H1 (cell line): ENCODE data around the gene PTK6. TPM values are rescaled to one million over a fixed set of nuclear protein-coding genes. Genes with fewer than 3 reads are reported as not detected.

ENCODE experiments used
- CTCF ChIA-PET: fragments of 300-600 bp; sonication (Branson Sonifier 250); formaldehyde crosslinking; loops from one replicate; lab custom pipeline; 2021; ENCODE audit not compliant: partially characterized antibody; lab: Charles Lee
- POLR2A ChIA-PET: fragments of 300-600 bp; sonication (Branson Sonifier 250); formaldehyde crosslinking; loops from one replicate; lab custom pipeline; 2021; ENCODE audit warnings: inconsistent platforms; ENCODE audit not compliant: partially characterized antibody; lab: Charles Lee
- DNase-seq, 2 experiments: peaks; one replicate each; pipeline versions ENCODE4 v3.0.0 to v3.0.0-alpha.2; 2010 to 2022; ENCODE audit warnings: low spot score in 2 of 2, low read depth in 1 of 2, mixed read lengths in 1 of 2
- FAIRE-seq: peaks from 2 replicates; lab custom pipeline; 2011; peaks lifted over from hg19 to GRCh38; lab: Jason Lieb, UNC
- H2AFZ ChIP-seq: 2 replicates; pipeline ENCODE4 v1.8.1; 2012; ENCODE audit warnings: low read length, inconsistent platforms
- H2AK5ac ChIP-seq: 2 replicates; pipeline ENCODE4 v1.6.1; 2013; ENCODE audit warnings: low read depth, low read length
- H2BK120ac ChIP-seq: replicated peaks from 2 replicates; pipeline ENCODE3; 2013; ENCODE audit warnings: low read depth, low read length, inconsistent platforms
- H2BK12ac ChIP-seq: 2 replicates; pipeline ENCODE4 v1.6.1; 2013; ENCODE audit warnings: low read depth, low read length
- H2BK15ac ChIP-seq: 2 replicates; pipeline ENCODE4 v1.6.1; 2013; ENCODE audit warnings: low read length
- H2BK20ac ChIP-seq: 2 replicates; pipeline ENCODE4 v1.6.1; 2013; ENCODE audit warnings: low read length
- H2BK5ac ChIP-seq: 2 replicates; pipeline ENCODE4 v1.6.1; 2013; ENCODE audit warnings: low read depth, low read length
- H3K14ac ChIP-seq: 2 replicates; pipeline ENCODE4 v1.6.1; 2013; ENCODE audit warnings: inconsistent platforms; ENCODE audit not compliant: insufficient read length
- H3K18ac ChIP-seq: 2 replicates; pipeline ENCODE4 v1.6.1; 2013; ENCODE audit warnings: low read length; ENCODE audit errors: extremely low read depth
- H3K23ac ChIP-seq: 2 replicates; pipeline ENCODE4 v1.6.1; 2013; ENCODE audit warnings: inconsistent platforms; ENCODE audit not compliant: insufficient read length
- H3K23me2 ChIP-seq: 2 replicates; pipeline ENCODE4 v1.6.1; 2013; ENCODE audit warnings: low read depth, low read length
- H3K27ac ChIP-seq: 2 replicates; pipeline ENCODE4 v1.6.1; 2011; ENCODE audit warnings: low read depth, low read length, inconsistent platforms
- H3K27me3 ChIP-seq, 4 experiments: replicated peaks in 1 of 4; 1 replicate in 1 of 4; 2 replicates in 3 of 4; pipeline versions ENCODE4 v1.6.1 to v1.8.1; 2011 to 2013; ENCODE audit warnings: low read length in 3 of 4, mild to moderate bottlenecking in 3 of 4, inconsistent platforms in 2 of 4, mixed read lengths in 2 of 4, moderate library complexity in 1 of 4; ENCODE audit not compliant: control insufficient read depth in 3 of 4, insufficient read depth in 3 of 4; ENCODE audit errors: extremely low read depth in 1 of 4
- H3K36me3 ChIP-seq, 4 experiments: 2 replicates each; pipeline versions ENCODE4 v1.6.1 to v1.8.1; 2011 to 2013; ENCODE audit warnings: mild to moderate bottlenecking in 4 of 4, low read length in 3 of 4, moderate library complexity in 2 of 4, control low read depth in 1 of 4, inconsistent platforms in 1 of 4; ENCODE audit not compliant: insufficient read depth in 4 of 4, control insufficient read depth in 2 of 4
- H3K4ac ChIP-seq: replicated peaks from 2 replicates; pipeline ENCODE3; 2013; ENCODE audit warnings: low read length, low read depth, mixed read lengths, inconsistent platforms; ENCODE audit not compliant: insufficient read length
- H3K4me1 ChIP-seq, 4 experiments: replicated peaks in 1 of 4; 1 replicate in 1 of 4; 2 replicates in 3 of 4; pipeline versions ENCODE4 v1.6.1 to v1.8.1; 2011 to 2013; ENCODE audit warnings: low read length in 3 of 4, inconsistent platforms in 2 of 4, mixed read lengths in 1 of 4; ENCODE audit not compliant: insufficient read depth in 4 of 4, control insufficient read depth in 3 of 4
- H3K4me2 ChIP-seq, 2 experiments: 2 replicates each; pipeline versions ENCODE4 v1.6.1 to v1.8.1; 2011 to 2013; ENCODE audit warnings: low read depth in 2 of 2, low read length in 2 of 2, control low read depth in 1 of 2, inconsistent platforms in 1 of 2, mild to moderate bottlenecking in 1 of 2; ENCODE audit not compliant: insufficient read depth in 1 of 2
- H3K4me3 ChIP-seq, 4 experiments: fragments of 200-600, 300-600 bp in 1 of 4; sonication (generic), shearing (Covaris generic), sonication (Bioruptor Twin) in 1 of 4; 2 replicates each; pipeline versions ENCODE4 v1.5.1 to v1.8.1; 2011 to 2016; ENCODE audit warnings: low read length in 4 of 4, low read depth in 3 of 4, control low read depth in 2 of 4, inconsistent platforms in 2 of 4, mild to moderate bottlenecking in 2 of 4, mixed read lengths in 1 of 4, moderate library complexity in 1 of 4; ENCODE audit not compliant: insufficient read depth in 2 of 4; ENCODE audit errors: extremely low read depth in 1 of 4
- H3K56ac ChIP-seq: replicated peaks from 2 replicates; pipeline ENCODE3; 2013; ENCODE audit warnings: low read depth, mild to moderate bottlenecking, mixed read lengths, low read length, inconsistent platforms; ENCODE audit not compliant: insufficient read length
- H3K79me1 ChIP-seq: 2 replicates; pipeline ENCODE4 v1.6.1; 2013; ENCODE audit warnings: low read depth, low read length, control low read depth
- H3K79me2 ChIP-seq, 2 experiments: 2 replicates each; pipeline versions ENCODE4 v1.6.1 to v1.8.1; 2012 to 2013; ENCODE audit warnings: low read length in 2 of 2, mild to moderate bottlenecking in 2 of 2, inconsistent platforms in 1 of 2; ENCODE audit not compliant: insufficient read depth in 2 of 2, control insufficient read depth in 1 of 2
- H3K9ac ChIP-seq, 4 experiments: replicated peaks in 1 of 4; 1 replicate in 1 of 4; 2 replicates in 3 of 4; pipeline versions ENCODE4 v1.6.1 to v1.8.1; 2011 to 2013; ENCODE audit warnings: low read depth in 3 of 4, low read length in 3 of 4, control low read depth in 2 of 4, mild to moderate bottlenecking in 2 of 4, moderate library complexity in 2 of 4, inconsistent platforms in 1 of 4; ENCODE audit errors: extremely low read depth in 1 of 4
- H3K9me3 ChIP-seq, 2 experiments: 2 replicates each; pipeline versions ENCODE4 v1.6.1 to v1.8.1; 2012 to 2013; ENCODE audit warnings: mild to moderate bottlenecking in 2 of 2, moderate library complexity in 2 of 2, control low read depth in 1 of 2, inconsistent platforms in 1 of 2, low read depth in 1 of 2, low read length in 1 of 2, mixed read lengths in 1 of 2; ENCODE audit not compliant: insufficient read depth in 2 of 2
- H4K20me1 ChIP-seq, 2 experiments: replicated peaks in 1 of 2; 2 replicates each; pipeline versions ENCODE3 to v1.8.1; 2011 to 2013; ENCODE audit warnings: inconsistent platforms in 2 of 2, low read length in 2 of 2, mild to moderate bottlenecking in 1 of 2; ENCODE audit not compliant: insufficient read depth in 2 of 2, control insufficient read depth in 1 of 2
- H4K5ac ChIP-seq: 2 replicates; pipeline ENCODE4 v1.6.1; 2013; ENCODE audit warnings: low read length, low read depth, mixed read lengths, inconsistent platforms; ENCODE audit not compliant: insufficient read length
- H4K8ac ChIP-seq: 2 replicates; pipeline ENCODE4 v1.8.0; 2013; ENCODE audit warnings: mild to moderate bottlenecking, moderate library complexity, low read length, inconsistent platforms; ENCODE audit not compliant: insufficient read depth; ENCODE audit errors: extremely low read depth
- H4K91ac ChIP-seq: replicated peaks from 2 replicates; pipeline ENCODE3; 2013; ENCODE audit warnings: low read length, mixed read lengths, inconsistent platforms; ENCODE audit not compliant: insufficient read length
- KDM1A ChIP-seq: fragments of 200-600, 300-600 bp; sonication (generic); IDR thresholded peaks from 2 replicates; pipeline ENCODE4 v1.7.1; 2016; ENCODE audit warnings: mild to moderate bottlenecking, low read length, borderline replicate concordance
- KDM4A ChIP-seq: IDR thresholded peaks from one replicate; pipeline ENCODE4 v1.7.1; 2012; ENCODE audit warnings: low read depth, mild to moderate bottlenecking, moderate library complexity, low read length, inconsistent platforms; ENCODE audit not compliant: severe bottlenecking
- SP4 ChIP-seq: IDR thresholded peaks from 2 replicates; pipeline ENCODE4 v1.6.1; 2012; ENCODE audit warnings: low read length, inconsistent platforms
- TBP ChIP-seq: IDR thresholded peaks from 2 replicates; pipeline ENCODE4 v1.6.1; 2011; ENCODE audit warnings: low read depth, low read length, improper control_type of control experiment
- YY1 ChIP-seq: IDR thresholded peaks from 2 replicates; pipeline ENCODE4 v1.6.1; 2011; ENCODE audit warnings: low read depth, mild to moderate bottlenecking, low read length
- ZNF274 ChIP-seq: IDR thresholded peaks from 2 replicates; pipeline ENCODE4 v1.7.0; 2012; ENCODE audit warnings: low read length, borderline replicate concordance; ENCODE audit errors: extremely low read depth
- WGBS, 2 experiments: shearing (Covaris generic) in 1 of 2; methylation state at CpG; one replicate each; pipeline versions ENCODE4 v1.1.6 to v1.1.7; 2013 to 2015; ENCODE audit warnings: low lambda C conversion rate in 2 of 2, mixed read lengths in 2 of 2, inconsistent platforms in 1 of 2, low coverage in 1 of 2, missing lambda C conversion rate in 1 of 2; ENCODE audit not compliant: insufficient replicate concordance in 2 of 2, insufficient coverage in 1 of 2, insufficient read length in 1 of 2; ENCODE audit errors: extremely low coverage in 1 of 2, missing lambda C conversion rate in 1 of 2; 5-methylcytosine and 5-hydroxymethylcytosine counted together
- polyA plus RNA-seq, 7 experiments: library from polyadenylated mRNA; depleted of rRNA in 3 of 7; stranded (reverse) in 5 of 7; unstranded in 2 of 7; fragments of >200 nt in 5 of 7; fragments of 200-250 nt in 2 of 7; gene quantifications; 1 replicate in 5 of 7; 2 replicates in 1 of 7; 4 replicates in 1 of 7; pipeline versions ENCODE4 v1.2.1 to v1.2.3, GENCODE V29; 2011 to 2013; ENCODE audit warnings: missing spikeins in 2 of 7, mixed read lengths in 2 of 7
- total RNA-seq: library from RNA; stranded (reverse); fragmentation: NEBNext Ultra II Directional; extraction: Animal tissue kit (Norgen Biotek cat#: 25700); gene quantifications from 2 replicates; pipeline ENCODE4 v1.2.1, GENCODE V29; 2021

PTK6 gene
- total and polyA plus RNA-seq, 2 of the 8 experiments (the other 6 are each of a cell fraction or from before 2014, with no cell fraction given) = 0.12 to 0.19 TPM

DNA sequence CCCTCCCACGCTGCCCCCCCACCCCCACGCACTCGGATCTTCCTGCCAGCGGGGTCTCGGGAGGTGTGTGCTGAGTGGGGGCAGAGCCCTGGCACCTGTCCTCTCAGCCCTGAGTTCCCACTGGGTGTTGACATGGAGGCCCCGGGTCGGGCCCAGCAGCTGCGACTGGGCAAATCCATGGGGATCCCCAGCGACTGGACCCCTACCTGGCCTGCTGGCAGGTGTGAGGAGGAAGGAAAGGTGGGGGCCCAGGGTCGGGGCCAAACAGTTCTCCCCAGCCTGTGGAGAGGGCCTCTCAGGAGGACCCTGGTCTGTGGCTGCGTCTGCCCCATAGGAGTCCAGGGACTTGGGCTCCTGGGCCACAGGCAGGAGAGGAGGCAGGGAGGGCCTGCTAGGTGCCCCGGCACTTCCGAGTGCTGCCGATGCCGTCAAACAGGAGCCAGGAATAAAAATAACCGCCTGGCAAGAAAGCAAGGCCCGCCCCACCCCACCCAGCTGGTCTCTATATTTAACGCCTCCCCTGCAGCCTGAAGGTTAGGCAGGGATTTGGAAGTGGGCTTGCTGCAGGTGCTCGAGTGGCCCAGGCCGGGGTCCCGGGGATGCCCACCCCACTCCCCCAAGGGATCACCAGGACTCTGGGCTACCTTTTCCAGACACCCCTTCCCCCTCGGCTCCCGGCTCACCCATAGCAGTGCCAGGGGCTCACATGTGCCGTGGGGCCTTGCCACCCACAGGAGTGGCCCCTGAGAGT lies 36.9 kb downstream of the PTK6 start:
- no peak overlapping the region for H3K23ac ChIP-seq
- H2AK5ac ChIP-seq = no peak overlapping the region
- no peak overlapping the region for H2BK5ac ChIP-seq
- H3K79me2 ChIP-seq = no peaks in the 10 kb centered on the region
- DNase-seq (peak in 1 of 2 experiments; percentile 47), FAIRE-seq (no peak)
- no peaks in the 10 kb centered on the region for H3K36me3 ChIP-seq
- H3K56ac ChIP-seq = no peak overlapping the region
- 91% methylated on average over 22 of the region's 24 CpGs; no CpG with 5 or more reads in 1 of the 2 experiments for WGBS, 2 experiments
- H2BK20ac ChIP-seq = no peak overlapping the region
- no peak overlapping the region for H3K4me3 ChIP-seq
- H3K4me2 ChIP-seq = peak overlapping the region in 1 of 2 experiments; percentile 60; a peak in 1 of 4 replicates
- no peak overlapping the region for H3K9ac ChIP-seq
- no peak overlapping the region for H2BK12ac ChIP-seq
- H3K14ac ChIP-seq = no peak overlapping the region
- CTCF ChIA-PET = no interaction called here
- no peaks in the 10 kb centered on the region; a peak in 1 of 4 replicates for H3K9me3 ChIP-seq
- H4K8ac ChIP-seq = no peak overlapping the region
- H3K4me1 ChIP-seq = peaks cover 0 to 32% (median 21%) of the 10 kb centered on the region in 4 experiments; a peak in 6 of 7 replicates
- H3K79me1 ChIP-seq = no peaks in the 10 kb centered on the region
- H3K23me2 ChIP-seq = peaks cover 3% of the 10 kb centered on the region; the same call in 1 of the 2 replicates
- no peak overlapping the region for H2AFZ ChIP-seq
- no peak overlapping the region for H2BK120ac ChIP-seq
- H3K18ac ChIP-seq = no peak overlapping the region
- peak overlapping the region; percentile 61; the same call in 1 of the 2 replicates for H2BK15ac ChIP-seq
- no peak overlapping the region for H3K27ac ChIP-seq
- no peak overlapping the region for H3K4ac ChIP-seq
- H3K27me3 ChIP-seq = peaks cover 11 to 42% (median 35%) of the 10 kb centered on the region in 4 experiments
- peaks cover 0 to 4% of the 10 kb centered on the region in 2 experiments for H4K20me1 ChIP-seq
- POLR2A ChIA-PET = interaction anchor here (1.1 kb wide), 1 partner anchor 21 kb away, joined by 5 read pairs; the partner anchor contains the start of gene PPDPF
- H4K5ac ChIP-seq = no peak overlapping the region
- no peak overlapping the region for H4K91ac ChIP-seq
- TF ChIP-seq KDM4A (no peak), ZNF274 (no peak), SP4 (no peak), KDM1A (no peak), TBP (no peak), YY1 (no peak)
